ENCODE measurements around the gene FDX2. TPM values are rescaled to one million over a fixed set of nuclear protein-coding genes. Genes with fewer than 3 reads are reported as not detected.

Gene FDX2
- total and polyA plus RNA-seq, 2 of the 4 experiments (the other 2 are of a cell fraction) = 39.8 to 72.0 TPM

DNA sequence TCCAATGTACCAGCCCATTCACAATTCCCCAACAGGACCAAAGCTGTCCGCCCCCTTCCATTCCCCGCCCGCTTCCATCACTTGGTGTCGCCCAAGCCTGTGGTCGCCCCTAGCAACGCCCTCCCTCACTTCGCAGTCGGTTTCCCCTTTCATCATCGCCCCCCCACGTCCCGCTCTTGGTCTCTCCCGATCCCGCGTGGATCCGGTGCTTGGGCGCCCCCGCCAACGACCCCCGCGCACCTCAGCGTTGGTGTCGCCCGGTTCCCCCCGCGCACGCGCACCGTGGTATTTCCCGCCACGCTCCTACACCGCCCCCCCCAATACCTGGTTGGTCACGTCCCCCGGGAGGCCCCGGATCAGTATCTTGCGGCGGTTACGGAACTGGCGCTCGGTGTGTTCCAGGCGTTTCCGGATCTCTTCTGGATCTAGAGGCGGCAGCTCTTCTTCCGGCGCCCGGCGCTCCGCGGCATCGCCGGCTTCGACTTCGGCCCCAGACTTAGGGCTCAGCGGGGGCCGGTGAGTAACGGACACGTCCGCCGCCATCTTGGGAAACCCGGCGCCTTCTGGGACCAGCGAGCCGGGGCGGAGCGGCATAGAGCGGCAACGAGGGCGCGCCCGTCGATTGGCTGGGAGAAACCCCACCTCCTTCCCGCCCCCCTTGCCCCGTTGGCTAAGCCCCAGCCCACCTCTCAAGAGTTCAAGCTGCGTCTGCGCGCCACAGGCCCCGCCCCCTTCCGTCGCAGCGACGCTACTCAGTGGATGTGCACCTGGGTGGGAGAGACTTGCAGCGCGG is 17.3 kb upstream of the FDX2 start, which contains the start of gene RAVER1:
Gene RAVER1, minus strand, starts transcription at position 565 of the 793 bp plus-strand sequence. Its CDS starts 22 bp downstream, at position 543.
- H3K4me2 ChIP-seq (ENCODE audit: low read depth, low read length) = peak within 1 kb of the TSS; percentile 93
- ChIA-PET POLR2A (ENCODE audit: unreplicated experiment) (interaction anchor here (0.5 to 0.6 kb wide), 3 partner anchors 27 to 233 kb away, joined by 3 to 5 read pairs (median 4); no protein-coding TSS in a partner anchor), CTCF (no interaction called here)
- ATAC-seq (ENCODE audit: low read depth) (peak; percentile 89), DNase-seq (peak; percentile 97)
- peak within 1 kb of the TSS; percentile 83 for H3K9ac ChIP-seq (ENCODE audit: low read depth, low read length)
- TF ChIP-seq MXI1 (IDR thresholded peaks at IDR 0.05; ENCODE audit: borderline replicate concordance, low read depth, low read length) (0 out of 2 replicates have a peak, but pooled peaks have one; percentile 23), CHD1 (IDR thresholded peaks at IDR 0.05; ENCODE audit: low read depth, low read length) (peak; percentile 99; the same call in 1 of the 2 replicates), FOS (IDR thresholded peaks at IDR 0.05; ENCODE audit: low read depth, low read length) (no peak), MAZ (IDR thresholded peaks at IDR 0.05; ENCODE audit: borderline replicate concordance, low read depth, low read length) (peak; percentile 76; the same call in 1 of the 2 replicates), BHLHE40 (IDR thresholded peaks at IDR 0.05; ENCODE audit: low read depth, low read length) (peak; percentile 95), CEBPB (IDR thresholded peaks at IDR 0.05; ENCODE audit: low read depth, low read length) (0 out of 2 replicates have a peak, but pooled peaks have one; percentile 36), RFX5 (IDR thresholded peaks at IDR 0.05; ENCODE audit: low read depth, low read length) (no peak), SMC3 (IDR thresholded peaks at IDR 0.05; ENCODE audit: low read depth, low read length) (no peak), POLR2A (IDR thresholded peaks at IDR 0.05; ENCODE audit: low read depth, low read length) (peak; percentile 96)
- TF ChIP-seq, protein P1, sequence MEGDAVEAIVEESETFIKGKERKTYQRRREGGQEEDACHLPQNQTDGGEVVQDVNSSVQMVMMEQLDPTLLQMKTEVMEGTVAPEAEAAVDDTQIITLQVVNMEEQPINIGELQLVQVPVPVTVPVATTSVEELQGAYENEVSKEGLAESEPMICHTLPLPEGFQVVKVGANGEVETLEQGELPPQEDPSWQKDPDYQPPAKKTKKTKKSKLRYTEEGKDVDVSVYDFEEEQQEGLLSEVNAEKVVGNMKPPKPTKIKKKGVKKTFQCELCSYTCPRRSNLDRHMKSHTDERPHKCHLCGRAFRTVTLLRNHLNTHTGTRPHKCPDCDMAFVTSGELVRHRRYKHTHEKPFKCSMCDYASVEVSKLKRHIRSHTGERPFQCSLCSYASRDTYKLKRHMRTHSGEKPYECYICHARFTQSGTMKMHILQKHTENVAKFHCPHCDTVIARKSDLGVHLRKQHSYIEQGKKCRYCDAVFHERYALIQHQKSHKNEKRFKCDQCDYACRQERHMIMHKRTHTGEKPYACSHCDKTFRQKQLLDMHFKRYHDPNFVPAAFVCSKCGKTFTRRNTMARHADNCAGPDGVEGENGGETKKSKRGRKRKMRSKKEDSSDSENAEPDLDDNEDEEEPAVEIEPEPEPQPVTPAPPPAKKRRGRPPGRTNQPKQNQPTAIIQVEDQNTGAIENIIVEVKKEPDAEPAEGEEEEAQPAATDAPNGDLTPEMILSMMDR (conservative IDR thresholded peaks at IDR 0.05; ENCODE audit: low read depth, low read length) = no peak
- dilution Hi-C loops (cut with HindIII; ENCODE audit: low sequenced_read_pairs, unreplicated experiment) (no loop called here), intact Hi-C loops (cut with micrococcal nuclease) (loop anchor here (1.0 kb wide), 1 partner anchor 18 kb away; no protein-coding TSS in a partner anchor), in situ Hi-C loops (cut with MboI; ENCODE audit: low sequenced_read_pairs) (no loop called here)
- H2BK120ac ChIP-seq (ENCODE audit: low read depth, low read length) = peak within 1 kb of the TSS; percentile 61; the same call in 1 of the 2 replicates
- WGBS, 2 experiments (ENCODE audit: extremely low coverage in 2 of 2, insufficient read length in 1 of 2) = 0% methylated on average over 27 of the region's 82 CpGs; no CpG with 5 or more reads in 1 of the 2 experiments
- H3K9me3 ChIP-seq (ENCODE audit: control insufficient read depth, insufficient read depth, low read length) = no peaks in the 10 kb centered on the region
- H3K4me3 ChIP-seq (ENCODE audit: insufficient read depth, low read depth, low read length) = peak within 1 kb of the TSS; percentile 75
- H2BK5ac ChIP-seq (ENCODE audit: low read depth, low read length, poor library complexity, severe bottlenecking) = peak within 1 kb of the TSS; percentile 93
- H3K56ac ChIP-seq (ENCODE audit: extremely low read depth, insufficient read depth, low read length) = peak within 1 kb of the TSS; percentile 93
- H3K27ac ChIP-seq (ENCODE audit: insufficient read depth, low read length) = peak within 1 kb of the TSS; percentile 86
- peak within 1 kb of the TSS; percentile 77 for H3K23ac ChIP-seq (ENCODE audit: low read depth, low read length)
- H4K20me1 ChIP-seq (ENCODE audit: insufficient read depth, low read length) = peaks cover 26% of the 10 kb centered on the region
- peaks cover 5% of the 10 kb centered on the region; the same call in 1 of the 2 replicates for H3K4me1 ChIP-seq (ENCODE audit: control insufficient read depth, insufficient read depth, low read length)
- peak within 1 kb of the TSS; percentile 66 for H4K5ac ChIP-seq (ENCODE audit: low read depth, low read length)
- peak within 1 kb of the TSS; percentile 99 for H2AK9ac ChIP-seq (replicated peaks; ENCODE audit: low read depth, low read length, poor library complexity)
- peak within 1 kb of the TSS; percentile 77 for H4K91ac ChIP-seq (ENCODE audit: insufficient read depth, low read depth, low read length)
- H3K4ac ChIP-seq (ENCODE audit: low read depth, low read length) = peak within 1 kb of the TSS; percentile 86
- peak within 1 kb of the TSS; percentile 90 for H2AK5ac ChIP-seq (ENCODE audit: low read depth, low read length)
- no TSS peak for BruUV-seq (replicated peaks)
- no peak within 1 kb of the TSS for H3K18ac ChIP-seq (ENCODE audit: low read depth, low read length)
- H3K36me3 ChIP-seq (ENCODE audit: control insufficient read depth, insufficient read depth, low read length) = peaks cover 21% of the 10 kb centered on the region
- no peaks in the 10 kb centered on the region; the same call in 1 of the 2 replicates for H3K9me1 ChIP-seq (ENCODE audit: insufficient read depth, low read length)
- H2BK15ac ChIP-seq (ENCODE audit: low read depth, low read length) = no peak within 1 kb of the TSS
- peak within 1 kb of the TSS; percentile 75 for H3K14ac ChIP-seq (replicated peaks; ENCODE audit: low read depth, low read length)
- H2BK20ac ChIP-seq (ENCODE audit: low read depth, low read length) = no peak within 1 kb of the TSS
- H3K79me1 ChIP-seq (ENCODE audit: low read depth in 1 of 2, low read length in 2 of 2) = peaks cover 11 to 44% of the 10 kb centered on the region in 2 experiments
- peak within 1 kb of the TSS; percentile 98 for H2AFZ ChIP-seq (replicated peaks; ENCODE audit: low read length, poor library complexity)
- peak within 1 kb of the TSS; percentile 86 to 87 for H4K8ac ChIP-seq (ENCODE audit: low read depth in 2 of 2, low read length in 2 of 2)
- H3K27me3 ChIP-seq (ENCODE audit: control insufficient read depth, insufficient read depth, low read length) = no peaks in the 10 kb centered on the region
